HepG2 (cell line): ENCODE measurements around the gene ANTKMT. TPM values are rescaled to one million over a fixed set of nuclear protein-coding genes. Genes with fewer than 3 reads are reported as not detected.

ENCODE experiments used
- BRF2 ChIP-seq: sonication (generic); formaldehyde crosslinking; IDR thresholded peaks from 2 replicates; pipeline ENCODE4 v1.8.1; 2022; ENCODE audit warnings: mild to moderate bottlenecking, missing genetic modification reagents
- CEBPZ ChIP-seq: IDR thresholded peaks from 2 replicates; pipeline ENCODE4 v1.6.1; 2012; ENCODE audit warnings: low read length, improper control_type of control experiment
- HMG20A ChIP-seq: IDR thresholded peaks from 2 replicates; pipeline ENCODE4 v1.6.1; 2016; ENCODE audit warnings: borderline replicate concordance
- IRF9 ChIP-seq: sonication (generic); formaldehyde crosslinking; IDR thresholded peaks from 2 replicates; pipeline ENCODE4 v1.8.0; 2022; ENCODE audit warnings: missing genetic modification reagents, mild to moderate bottlenecking, borderline replicate concordance
- POLR2AphosphoS5 ChIP-seq: IDR thresholded peaks from 2 replicates; pipeline ENCODE4 v1.6.1; 2012; ENCODE audit warnings: low read depth, low read length
- PRDM15 ChIP-seq: sonication (generic); formaldehyde crosslinking; IDR thresholded peaks from 2 replicates; pipeline ENCODE4 v1.4.0; 2020; ENCODE audit warnings: missing genetic modification reagents
- PRDM4 ChIP-seq: sonication (generic); formaldehyde crosslinking; IDR thresholded peaks from 2 replicates; pipeline ENCODE4 v1.9.0; 2021; ENCODE audit warnings: missing genetic modification reagents, borderline replicate concordance
- RAD21 ChIP-seq: fragments of 450-650 bp; formaldehyde crosslinking; IDR thresholded peaks from 2 replicates; pipeline ENCODE4 v1.5.0; 2020; ENCODE audit warnings: mild to moderate bottlenecking
- SCMH1 ChIP-seq: sonication (generic); formaldehyde crosslinking; IDR thresholded peaks from 2 replicates; pipeline ENCODE4 v1.9.0; 2021; ENCODE audit warnings: missing genetic modification reagents, mild to moderate bottlenecking, borderline replicate concordance
- SNAI1 ChIP-seq: sonication (generic); formaldehyde crosslinking; IDR thresholded peaks from 2 replicates; pipeline ENCODE4 v1.5.0; 2020; ENCODE audit warnings: mild to moderate bottlenecking, missing genetic modification reagents, borderline replicate concordance
- SP1 ChIP-seq, 2 experiments: fragments of 450-650 bp in 1 of 2; sonication (generic) in 1 of 2; formaldehyde crosslinking in 1 of 2; IDR thresholded peaks; 2 replicates each; pipeline versions ENCODE4 v1.4.0 to v1.6.1; 2016 to 2020; ENCODE audit warnings: missing genetic modification reagents in 1 of 2
- ZFAT ChIP-seq: sonication (generic); formaldehyde crosslinking; conservative IDR thresholded peaks from 2 replicates; pipeline ENCODE4 v1.8.1; 2023; ENCODE audit warnings: missing genetic modification reagents, inconsistent platforms
- ZIK1 ChIP-seq: sonication (generic); formaldehyde crosslinking; IDR thresholded peaks from 2 replicates; pipeline ENCODE4 v1.5.0; 2020; ENCODE audit warnings: mild to moderate bottlenecking, low read depth, missing genetic modification reagents, borderline replicate concordance
- ZNF256 ChIP-seq: sonication (generic); formaldehyde crosslinking; conservative IDR thresholded peaks from 2 replicates; pipeline ENCODE4 v1.4.0; 2020; ENCODE audit warnings: missing genetic modification reagents
- ZNF550 ChIP-seq: sonication (generic); formaldehyde crosslinking; IDR thresholded peaks from 2 replicates; pipeline ENCODE4 v1.4.0; 2020; ENCODE audit warnings: mild to moderate bottlenecking, missing genetic modification reagents, borderline replicate concordance
- polyA plus RNA-seq, 8 experiments: library from polyadenylated mRNA; depleted of rRNA in 3 of 8; stranded (reverse) in 7 of 8; unstranded in 1 of 8; fragments of >200 nt; fragmentation: Illumina TruSeq in 4 of 8; extraction: Trizol in 4 of 8; gene quantifications; 2 replicates each; pipeline versions ENCODE4 v1.2.1 to v1.2.3, GENCODE V29; 2011 to 2016; ENCODE audit warnings: low read depth in 4 of 8, missing spikeins in 1 of 8, mixed read lengths in 1 of 8; ENCODE audit not compliant: insufficient read depth in 1 of 8
- total RNA-seq, 5 experiments: library from RNA; depleted of rRNA; stranded (reverse); fragments of >200 nt; fragmentation: Illumina TruSeq; extraction: Trizol; gene quantifications; 2 replicates each; pipeline ENCODE4 v1.2.3, GENCODE V29; 2016; ENCODE audit warnings: low read depth in 1 of 5

The ANTKMT gene
- total and polyA plus RNA-seq, 2 of the 13 experiments (the other 11 are each of a cell fraction or from before 2014, with no cell fraction given): 7.5 to 47.8 TPM

GRCh38 chr16:720990-721764, at the start of gene ANTKMT (continued):
- TF ChIP-seq IRF9 (peak; percentile 85), ZNF256 (CRISPR knock-in tag) (no peak), SCMH1 (CRISPR knock-in tag) (no peak), POLR2AphosphoS5 (peak; percentile 70), ZNF550 (no peak), SNAI1 (peak; percentile 60; the same call in 1 of the 2 replicates), BRF2 (CRISPR knock-in tag) (peak; percentile 88), HMG20A (CRISPR knock-in tag) (no peak), ZIK1 (CRISPR knock-in tag) (peak; percentile 77), SP1 (IDR thresholded peaks at IDR 0.05) (no peak), SP1 (CRISPR knock-in tag; IDR thresholded peaks at IDR 0.05) (peak; percentile 70), PRDM4 (CRISPR knock-in tag) (no peak), ZFAT (CRISPR knock-in tag) (no peak; the same call in 1 of the 2 replicates), CEBPZ (no peak), RAD21 (CRISPR knock-in tag) (peak; percentile 41; the same call in 1 of the 2 replicates), PRDM15 (CRISPR knock-in tag) (0 out of 2 replicates have a peak, but pooled peaks have one; percentile 42)
